Sciatic nerve (tissue), 2 donors: ENCODE measurements around the gene COL1A1. TPM values are rescaled to one million over a fixed set of nuclear protein-coding genes. Genes with fewer than 3 reads are reported as not detected.
A peak's percentile ranks its signal among the peaks of the same experiment; 100 is the strongest.

ENCODE experiments used
- ATAC-seq: fragments of 200-7000 bp; cut with Tn5 transposase; one replicate; pipeline ENCODE4 v1.9.1; 2020; ENCODE audit warnings: mild to moderate bottlenecking, moderate library complexity
- DNase-seq: peaks from one replicate; pipeline ENCODE4 v3.0.0-alpha.2; 2020; ENCODE audit warnings: low spot score
- intact Hi-C: fragments of 100-400 bp; cut with DNase I; formaldehyde crosslinking; loops from one replicate; pipeline ENCODE4 v1.14.2; 2022
- total RNA-seq: library from RNA; stranded (reverse); fragmentation: NEBNext Ultra II Directional; extraction: Animal tissue kit (Norgen Biotek cat#: 25700); gene quantifications from one replicate; pipeline ENCODE4 v1.2.1, GENCODE V29; 2021
- donor health status: DM: no; HTN: no; CAD: no.
- donor health status: DM: no; HTN: no; CAD: no.

COL1A1 gene
- total RNA-seq, 1 donor from 2014 or later, result 262 TPM

GRCh38 chr17:50177983-50178834, 23.2 kb downstream of the COL1A1 start:
- intact Hi-C loops, result no loop called here
- peak; percentile 56 for ATAC-seq
- DNase-seq, result peak; percentile 82

GRCh38 chr17:50177476-50177875, 24.0 kb downstream of the COL1A1 start:
- ATAC-seq (no peak), DNase-seq (no peak)
- intact Hi-C loops, result no loop called here

- DNase-seq (no peak), ATAC-seq (no peak)
- intact Hi-C loops, result no loop called here
Measured at GRCh38 chr17:50176559-50177357, 24.7 kb downstream of the COL1A1 start.

GRCh38 chr17:50175035-50175807, 26.2 kb downstream of the COL1A1 start:
- DNase-seq, result no peak
- ATAC-seq, result no peak
- intact Hi-C loops, result no loop called here

- intact Hi-C loops, result no loop called here
- no peak for DNase-seq
- ATAC-seq, result no peak
Measured at GRCh38 chr17:50174444-50174843, 27.0 kb downstream of the COL1A1 start.

GRCh38 chr17:50173335-50173941, 28.0 kb downstream of the COL1A1 start:
- intact Hi-C loops, result no loop called here
- DNase-seq (no peak), ATAC-seq (peak; percentile 79)

GRCh38 chr17:50172936-50173334, 28.5 kb downstream of the COL1A1 start:
- ATAC-seq (no peak), DNase-seq (no peak)
- intact Hi-C loops, result no loop called here

GRCh38 chr17:50172130-50172529, 29.3 kb downstream of the COL1A1 start:
- DNase-seq, result no peak
- ATAC-seq, result no peak
- intact Hi-C loops, result no loop called here

GRCh38 chr17:50171371-50172071, 29.9 kb downstream of the COL1A1 start:
- ATAC-seq (no peak), DNase-seq (no peak)
- intact Hi-C loops, result no loop called here

- ATAC-seq (no peak), DNase-seq (no peak)
- intact Hi-C loops, result no loop called here
Measured at GRCh38 chr17:50170662-50171370, 30.6 kb downstream of the COL1A1 start.

GRCh38 chr17:50169881-50170459, 31.5 kb downstream of the COL1A1 start:
- ATAC-seq (no peak), DNase-seq (no peak)
- intact Hi-C loops, result no loop called here

- ATAC-seq (peak; percentile 47), DNase-seq (no peak)
- intact Hi-C loops, result no loop called here
Measured at GRCh38 chr17:50169121-50169764, 32.2 kb downstream of the COL1A1 start.

- no peak for DNase-seq
- ATAC-seq, result no peak
- intact Hi-C loops, result no loop called here
Measured at GRCh38 chr17:50168319-50168718, 33.1 kb downstream of the COL1A1 start.

GRCh38 chr17:50167371-50167770, 34.1 kb downstream of the COL1A1 start:
- intact Hi-C loops, result no loop called here
- ATAC-seq (no peak), DNase-seq (no peak)

- intact Hi-C loops, result no loop called here
- no peak for DNase-seq
- ATAC-seq, result no peak
Measured at GRCh38 chr17:50166518-50167181, 34.8 kb downstream of the COL1A1 start.

- no peak for ATAC-seq
- intact Hi-C loops, result no loop called here
- no peak for DNase-seq
Measured at GRCh38 chr17:50165867-50166517, 35.4 kb downstream of the COL1A1 start, which contains the start of gene SGCA. TSS of gene SGCA (plus strand) at chr17:50166005. CDS start at chr17:50166041, 36 bp downstream.
